SH-SY5Y (cell line): Measurements from ENCODE around the gene HMBS.

Experiments
- GATA2 ChIP-seq: IDR thresholded peaks from 2 replicates; pipeline ENCODE4 v1.6.1; 2011; ENCODE audit warnings: mild to moderate bottlenecking, low read depth, low read length
- GATA3 ChIP-seq: IDR thresholded peaks from 2 replicates; pipeline ENCODE4 v1.6.1; 2011; ENCODE audit warnings: low read depth, mild to moderate bottlenecking, low read length, moderate library complexity

GRCh38 chr11:119088406-119088805, 3.7 kb downstream of the HMBS start:
- no peak for TF ChIP-seq GATA2
- no peak for TF ChIP-seq GATA3
